HepG2 (cell line): ENCODE data around the gene REM2. TPM values are rescaled to one million over a fixed set of nuclear protein-coding genes. Genes with fewer than 3 reads are reported as not detected.

Experiments used
- AHR ChIP-seq: IDR thresholded peaks from 2 replicates; pipeline ENCODE4 v1.6.1; 2018; ENCODE audit warnings: missing genetic modification reagents, missing compliant biosample characterization
- ELF1 ChIP-seq: sonication (generic); formaldehyde crosslinking; IDR thresholded peaks from 2 replicates; pipeline ENCODE4 v1.4.0; 2020; ENCODE audit warnings: missing genetic modification reagents
- HES4 ChIP-seq: sonication (generic); formaldehyde crosslinking; IDR thresholded peaks from 2 replicates; pipeline ENCODE4 v1.9.0; 2021; ENCODE audit warnings: mild to moderate bottlenecking, missing genetic modification reagents, borderline replicate concordance
- NFYB ChIP-seq: sonication (generic); formaldehyde crosslinking; IDR thresholded peaks from 2 replicates; pipeline ENCODE4 v1.4.0; 2020; ENCODE audit warnings: missing genetic modification reagents
- RXRB ChIP-seq: IDR thresholded peaks from 2 replicates; pipeline ENCODE4 v1.6.1; 2016; ENCODE audit warnings: borderline replicate concordance, missing genetic modification reagents, missing compliant biosample characterization
- SP1 ChIP-seq, 2 experiments: fragments of 450-650 bp in 1 of 2; sonication (generic) in 1 of 2; formaldehyde crosslinking in 1 of 2; IDR thresholded peaks; 2 replicates each; pipeline versions ENCODE4 v1.4.0 to v1.6.1; 2016 to 2020; ENCODE audit warnings: missing genetic modification reagents in 1 of 2
- ZBTB8A ChIP-seq: sonication (generic); formaldehyde crosslinking; IDR thresholded peaks from 2 replicates; pipeline ENCODE4 v1.4.0; 2020; ENCODE audit warnings: mild to moderate bottlenecking, low read depth, missing genetic modification reagents, borderline replicate concordance
- ZKSCAN5 ChIP-seq: sonication (generic); formaldehyde crosslinking; IDR thresholded peaks from 2 replicates; pipeline ENCODE4 v1.5.1; 2020; ENCODE audit warnings: mild to moderate bottlenecking, missing genetic modification reagents
- ZNF432 ChIP-seq: sonication (generic); formaldehyde crosslinking; IDR thresholded peaks from 2 replicates; pipeline ENCODE4 v1.5.0; 2020; ENCODE audit warnings: missing genetic modification reagents, mild to moderate bottlenecking, borderline replicate concordance
- ZNF468 ChIP-seq: sonication (generic); formaldehyde crosslinking; IDR thresholded peaks from 2 replicates; pipeline ENCODE4 v1.8.0; 2022; ENCODE audit warnings: mild to moderate bottlenecking, moderate library complexity, missing genetic modification reagents
- ZNF781 ChIP-seq: sonication (generic); formaldehyde crosslinking; IDR thresholded peaks from 2 replicates; pipeline ENCODE4 v1.5.1; 2020; ENCODE audit warnings: borderline replicate concordance, mild to moderate bottlenecking, missing genetic modification reagents; ENCODE audit errors: not compliant biosample characterization
- polyA plus RNA-seq, 8 experiments: library from polyadenylated mRNA; depleted of rRNA in 3 of 8; stranded (reverse) in 7 of 8; unstranded in 1 of 8; fragments of >200 nt; fragmentation: Illumina TruSeq in 4 of 8; extraction: Trizol in 4 of 8; gene quantifications; 2 replicates each; pipeline versions ENCODE4 v1.2.1 to v1.2.3, GENCODE V29; 2011 to 2016; ENCODE audit warnings: low read depth in 4 of 8, missing spikeins in 1 of 8, mixed read lengths in 1 of 8; ENCODE audit not compliant: insufficient read depth in 1 of 8
- total RNA-seq, 5 experiments: library from RNA; depleted of rRNA; stranded (reverse); fragments of >200 nt; fragmentation: Illumina TruSeq; extraction: Trizol; gene quantifications; 2 replicates each; pipeline ENCODE4 v1.2.3, GENCODE V29; 2016; ENCODE audit warnings: low read depth in 1 of 5
- TF ChIP-seq, protein P1 (sequence below): sonication (generic); formaldehyde crosslinking; IDR thresholded peaks from 2 replicates; pipeline ENCODE4 v1.8.0; 2022; ENCODE audit warnings: mild to moderate bottlenecking, missing genetic modification reagents; ENCODE audit not compliant: insufficient replicate concordance
- TF ChIP-seq, protein P2 (sequence below): sonication (generic); formaldehyde crosslinking; IDR thresholded peaks from 2 replicates; pipeline ENCODE4 v1.5.1; 2020; ENCODE audit warnings: missing genetic modification reagents, mild to moderate bottlenecking, borderline replicate concordance
- TF ChIP-seq, protein P3 (sequence below): sonication (generic); formaldehyde crosslinking; IDR thresholded peaks from 2 replicates; pipeline ENCODE4 v1.5.1; 2020; ENCODE audit warnings: mild to moderate bottlenecking, moderate library complexity, missing genetic modification reagents
- TF ChIP-seq, protein P4 (sequence below): sonication (generic); formaldehyde crosslinking; IDR thresholded peaks from 2 replicates; pipeline ENCODE4 v1.5.0; 2020; ENCODE audit warnings: mild to moderate bottlenecking, missing genetic modification reagents, borderline replicate concordance

The REM2 gene
- total and polyA plus RNA-seq, 2 of the 13 experiments (the other 11 are each of a cell fraction or from before 2014, with no cell fraction given), result 0.20 TPM; not detected in 1

DNA sequence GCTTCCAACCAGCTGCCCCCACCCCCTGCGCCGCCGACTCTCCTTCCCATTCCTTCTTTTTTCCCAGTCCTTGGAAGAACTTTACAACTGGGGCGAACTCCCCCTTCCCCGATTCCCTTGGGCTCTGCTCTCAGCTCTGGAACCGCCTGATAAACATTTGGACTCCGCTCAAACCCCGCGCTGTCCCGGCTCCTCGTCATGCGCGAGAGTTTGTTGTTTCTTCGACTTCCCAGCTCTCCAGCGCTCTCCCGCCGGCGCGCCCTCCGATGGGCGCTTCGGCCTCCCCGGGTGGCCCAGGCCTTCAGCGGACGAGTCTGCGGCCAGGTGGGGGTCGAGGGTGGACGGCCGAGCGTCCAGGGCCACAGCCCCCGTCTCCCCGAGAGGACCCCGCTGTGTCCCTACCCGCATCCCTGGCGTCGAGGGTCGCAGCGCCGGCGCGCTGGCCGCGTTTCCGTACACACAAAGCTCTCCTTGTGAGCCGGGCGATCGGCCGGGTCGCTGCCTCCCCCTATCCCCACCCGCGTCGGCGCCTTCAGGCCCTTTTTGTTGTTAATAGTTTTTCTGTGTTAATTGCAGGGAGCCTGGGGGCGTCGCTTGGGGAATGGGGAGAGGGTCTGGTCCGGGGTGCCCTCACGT, 45.8 kb upstream of the REM2 start (continued):
- peak; percentile 81; the same call in 1 of the 2 replicates for TF ChIP-seq AHR (CRISPR knock-in tag)
- no peak for TF ChIP-seq ZKSCAN5 (CRISPR knock-in tag)
- TF ChIP-seq, protein P1, sequence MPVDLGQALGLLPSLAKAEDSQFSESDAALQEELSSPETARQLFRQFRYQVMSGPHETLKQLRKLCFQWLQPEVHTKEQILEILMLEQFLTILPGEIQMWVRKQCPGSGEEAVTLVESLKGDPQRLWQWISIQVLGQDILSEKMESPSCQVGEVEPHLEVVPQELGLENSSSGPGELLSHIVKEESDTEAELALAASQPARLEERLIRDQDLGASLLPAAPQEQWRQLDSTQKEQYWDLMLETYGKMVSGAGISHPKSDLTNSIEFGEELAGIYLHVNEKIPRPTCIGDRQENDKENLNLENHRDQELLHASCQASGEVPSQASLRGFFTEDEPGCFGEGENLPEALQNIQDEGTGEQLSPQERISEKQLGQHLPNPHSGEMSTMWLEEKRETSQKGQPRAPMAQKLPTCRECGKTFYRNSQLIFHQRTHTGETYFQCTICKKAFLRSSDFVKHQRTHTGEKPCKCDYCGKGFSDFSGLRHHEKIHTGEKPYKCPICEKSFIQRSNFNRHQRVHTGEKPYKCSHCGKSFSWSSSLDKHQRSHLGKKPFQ (CRISPR knock-in tag), result no peak
- TF ChIP-seq, protein P2, sequence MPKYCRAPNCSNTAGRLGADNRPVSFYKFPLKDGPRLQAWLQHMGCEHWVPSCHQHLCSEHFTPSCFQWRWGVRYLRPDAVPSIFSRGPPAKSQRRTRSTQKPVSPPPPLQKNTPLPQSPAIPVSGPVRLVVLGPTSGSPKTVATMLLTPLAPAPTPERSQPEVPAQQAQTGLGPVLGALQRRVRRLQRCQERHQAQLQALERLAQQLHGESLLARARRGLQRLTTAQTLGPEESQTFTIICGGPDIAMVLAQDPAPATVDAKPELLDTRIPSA (CRISPR knock-in tag), result no peak; the same call in 1 of the 2 replicates
- no peak for TF ChIP-seq ZNF432
- no peak for TF ChIP-seq ZNF468
- TF ChIP-seq, protein P3, sequence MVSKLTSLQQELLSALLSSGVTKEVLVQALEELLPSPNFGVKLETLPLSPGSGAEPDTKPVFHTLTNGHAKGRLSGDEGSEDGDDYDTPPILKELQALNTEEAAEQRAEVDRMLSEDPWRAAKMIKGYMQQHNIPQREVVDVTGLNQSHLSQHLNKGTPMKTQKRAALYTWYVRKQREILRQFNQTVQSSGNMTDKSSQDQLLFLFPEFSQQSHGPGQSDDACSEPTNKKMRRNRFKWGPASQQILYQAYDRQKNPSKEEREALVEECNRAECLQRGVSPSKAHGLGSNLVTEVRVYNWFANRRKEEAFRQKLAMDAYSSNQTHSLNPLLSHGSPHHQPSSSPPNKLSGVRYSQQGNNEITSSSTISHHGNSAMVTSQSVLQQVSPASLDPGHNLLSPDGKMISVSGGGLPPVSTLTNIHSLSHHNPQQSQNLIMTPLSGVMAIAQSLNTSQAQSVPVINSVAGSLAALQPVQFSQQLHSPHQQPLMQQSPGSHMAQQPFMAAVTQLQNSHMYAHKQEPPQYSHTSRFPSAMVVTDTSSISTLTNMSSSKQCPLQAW (CRISPR knock-in tag), result no peak
- no peak for TF ChIP-seq ZNF781 (CRISPR knock-in tag)
- no peak for TF ChIP-seq HES4 (CRISPR knock-in tag)
- TF ChIP-seq, protein P4, sequence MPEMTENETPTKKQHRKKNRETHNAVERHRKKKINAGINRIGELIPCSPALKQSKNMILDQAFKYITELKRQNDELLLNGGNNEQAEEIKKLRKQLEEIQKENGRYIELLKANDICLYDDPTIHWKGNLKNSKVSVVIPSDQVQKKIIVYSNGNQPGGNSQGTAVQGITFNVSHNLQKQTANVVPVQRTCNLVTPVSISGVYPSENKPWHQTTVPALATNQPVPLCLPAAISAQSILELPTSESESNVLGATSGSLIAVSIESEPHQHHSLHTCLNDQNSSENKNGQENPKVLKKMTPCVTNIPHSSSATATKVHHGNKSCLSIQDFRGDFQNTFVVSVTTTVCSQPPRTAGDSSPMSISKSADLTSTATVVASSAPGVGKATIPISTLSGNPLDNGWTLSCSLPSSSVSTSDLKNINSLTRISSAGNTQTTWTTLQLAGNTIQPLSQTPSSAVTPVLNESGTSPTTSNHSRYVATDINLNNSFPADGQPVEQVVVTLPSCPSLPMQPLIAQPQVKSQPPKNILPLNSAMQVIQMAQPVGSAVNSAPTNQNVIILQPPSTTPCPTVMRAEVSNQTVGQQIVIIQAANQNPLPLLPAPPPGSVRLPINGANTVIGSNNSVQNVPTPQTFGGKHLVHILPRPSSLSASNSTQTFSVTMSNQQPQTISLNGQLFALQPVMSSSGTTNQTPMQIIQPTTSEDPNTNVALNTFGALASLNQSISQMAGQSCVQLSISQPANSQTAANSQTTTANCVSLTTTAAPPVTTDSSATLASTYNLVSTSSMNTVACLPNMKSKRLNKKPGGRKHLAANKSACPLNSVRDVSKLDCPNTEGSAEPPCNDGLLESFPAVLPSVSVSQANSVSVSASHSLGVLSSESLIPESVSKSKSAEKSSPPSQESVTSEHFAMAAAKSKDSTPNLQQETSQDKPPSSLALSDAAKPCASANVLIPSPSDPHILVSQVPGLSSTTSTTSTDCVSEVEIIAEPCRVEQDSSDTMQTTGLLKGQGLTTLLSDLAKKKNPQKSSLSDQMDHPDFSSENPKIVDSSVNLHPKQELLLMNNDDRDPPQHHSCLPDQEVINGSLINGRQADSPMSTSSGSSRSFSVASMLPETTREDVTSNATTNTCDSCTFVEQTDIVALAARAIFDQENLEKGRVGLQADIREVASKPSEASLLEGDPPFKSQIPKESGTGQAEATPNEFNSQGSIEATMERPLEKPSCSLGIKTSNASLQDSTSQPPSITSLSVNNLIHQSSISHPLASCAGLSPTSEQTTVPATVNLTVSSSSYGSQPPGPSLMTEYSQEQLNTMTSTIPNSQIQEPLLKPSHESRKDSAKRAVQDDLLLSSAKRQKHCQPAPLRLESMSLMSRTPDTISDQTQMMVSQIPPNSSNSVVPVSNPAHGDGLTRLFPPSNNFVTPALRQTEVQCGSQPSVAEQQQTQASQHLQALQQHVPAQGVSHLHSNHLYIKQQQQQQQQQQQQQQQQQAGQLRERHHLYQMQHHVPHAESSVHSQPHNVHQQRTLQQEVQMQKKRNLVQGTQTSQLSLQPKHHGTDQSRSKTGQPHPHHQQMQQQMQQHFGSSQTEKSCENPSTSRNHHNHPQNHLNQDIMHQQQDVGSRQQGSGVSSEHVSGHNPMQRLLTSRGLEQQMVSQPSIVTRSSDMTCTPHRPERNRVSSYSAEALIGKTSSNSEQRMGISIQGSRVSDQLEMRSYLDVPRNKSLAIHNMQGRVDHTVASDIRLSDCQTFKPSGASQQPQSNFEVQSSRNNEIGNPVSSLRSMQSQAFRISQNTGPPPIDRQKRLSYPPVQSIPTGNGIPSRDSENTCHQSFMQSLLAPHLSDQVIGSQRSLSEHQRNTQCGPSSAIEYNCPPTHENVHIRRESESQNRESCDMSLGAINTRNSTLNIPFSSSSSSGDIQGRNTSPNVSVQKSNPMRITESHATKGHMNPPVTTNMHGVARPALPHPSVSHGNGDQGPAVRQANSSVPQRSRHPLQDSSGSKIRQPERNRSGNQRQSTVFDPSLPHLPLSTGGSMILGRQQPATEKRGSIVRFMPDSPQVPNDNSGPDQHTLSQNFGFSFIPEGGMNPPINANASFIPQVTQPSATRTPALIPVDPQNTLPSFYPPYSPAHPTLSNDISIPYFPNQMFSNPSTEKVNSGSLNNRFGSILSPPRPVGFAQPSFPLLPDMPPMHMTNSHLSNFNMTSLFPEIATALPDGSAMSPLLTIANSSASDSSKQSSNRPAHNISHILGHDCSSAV, result no peak
- no peak for TF ChIP-seq NFYB (CRISPR knock-in tag)
- peak; percentile 90; the same call in 1 of the 2 replicates for TF ChIP-seq ZBTB8A (CRISPR knock-in tag)
- TF ChIP-seq SP1 (IDR thresholded peaks at IDR 0.05), result no peak
- TF ChIP-seq SP1 (CRISPR knock-in tag; IDR thresholded peaks at IDR 0.05), result no peak
- peak; percentile 30; the same call in 1 of the 2 replicates for TF ChIP-seq ELF1
- TF ChIP-seq RXRB (CRISPR knock-in tag), result no peak
